Hepatocyte (in vitro differentiated cells): ENCODE results near the gene SMIM24. TPM values are rescaled to one million over a fixed set of nuclear protein-coding genes. Genes with fewer than 3 reads are reported as not detected.

Experiments
- DNase-seq: peaks from one replicate; pipeline ENCODE4 v3.0.0-alpha.2; 2016; ENCODE audit warnings: low spot score
- H2AFZ ChIP-seq: fragments of 200-600 bp; sonication (generic); 2 replicates; pipeline ENCODE4 v1.6.0; 2016; ENCODE audit warnings: antibody characterized with exemption, mild to moderate bottlenecking
- H3K27ac ChIP-seq: fragments of 200-600 bp; sonication (generic); 2 replicates; pipeline ENCODE4 v1.5.1; 2016; ENCODE audit warnings: mild to moderate bottlenecking
- H3K27me3 ChIP-seq: fragments of 200-600 bp; sonication (generic); 2 replicates; pipeline ENCODE4 v1.6.1; 2016
- H3K36me3 ChIP-seq: fragments of 200-600 bp; sonication (generic); replicated peaks from 2 replicates; pipeline ENCODE4 v1.5.1; 2016; ENCODE audit warnings: low read depth; ENCODE audit not compliant: insufficient read depth
- H3K4me1 ChIP-seq: fragments of 200-600 bp; sonication (generic); 2 replicates; pipeline ENCODE4 v1.5.1; 2016; ENCODE audit warnings: mild to moderate bottlenecking, moderate library complexity; ENCODE audit not compliant: insufficient read depth
- H3K4me2 ChIP-seq: fragments of 200-600 bp; sonication (generic); 2 replicates; pipeline ENCODE4 v1.6.0; 2016
- H3K4me3 ChIP-seq: fragments of 200-600 bp; sonication (generic); 2 replicates; pipeline ENCODE4 v1.5.1; 2016; ENCODE audit warnings: mild to moderate bottlenecking
- H3K79me2 ChIP-seq: fragments of 200-600 bp; sonication (generic); 2 replicates; pipeline ENCODE4 v1.6.0; 2017; ENCODE audit warnings: mild to moderate bottlenecking
- H3K9me2 ChIP-seq: fragments of 200-600 bp; sonication (generic); replicated peaks from 2 replicates; pipeline ENCODE4 v1.6.0; 2017; ENCODE audit warnings: mild to moderate bottlenecking; ENCODE audit not compliant: insufficient read depth
- H3K9me3 ChIP-seq: fragments of 200-600 bp; sonication (generic); 2 replicates; pipeline ENCODE4 v1.5.1; 2016; ENCODE audit warnings: low read depth, mild to moderate bottlenecking
- H4K20me1 ChIP-seq: fragments of 200-600 bp; sonication (generic); 2 replicates; pipeline ENCODE4 v1.6.0; 2016; ENCODE audit warnings: mild to moderate bottlenecking; ENCODE audit not compliant: insufficient read depth, poor library complexity, severe bottlenecking
- CTCF ChIP-seq: fragments of 200-600 bp; sonication (generic); IDR thresholded peaks from 2 replicates; pipeline ENCODE4 v1.5.1; 2016; ENCODE audit warnings: antibody characterized with exemption, mild to moderate bottlenecking; ENCODE audit not compliant: poor library complexity
- EZH2 ChIP-seq: fragments of 200-600 bp; sonication (generic); IDR thresholded peaks from 2 replicates; pipeline ENCODE4 v1.6.1; 2016; ENCODE audit warnings: antibody characterized with exemption, mild to moderate bottlenecking, borderline replicate concordance
- EZH2phosphoT487 ChIP-seq: fragments of 200-600 bp; sonication (generic); IDR thresholded peaks from one replicate; pipeline ENCODE4 v1.6.1; 2018; ENCODE audit warnings: antibody characterized with exemption, mild to moderate bottlenecking, low read depth, moderate library complexity; ENCODE audit not compliant: unreplicated experiment, severe bottlenecking
- WGBS: methylation state at CpG from one replicate; pipeline ENCODE4 v1.1.6; 2016; ENCODE audit warnings: low lambda C conversion rate; ENCODE audit errors: missing lambda C conversion rate; 5-methylcytosine and 5-hydroxymethylcytosine counted together
- polyA plus RNA-seq: library from polyadenylated mRNA; unstranded; fragments of >200 nt; fragmentation: Nextera tagmentation; extraction: Ambion mirVana; gene quantifications from 2 replicates; pipeline ENCODE4 v1.2.1, GENCODE V29; 2016
- total RNA-seq: library from RNA; depleted of rRNA; stranded (reverse); fragments of >200 nt; gene quantifications from 2 replicates; pipeline ENCODE4 v1.2.3, GENCODE V29; 2014

SMIM24 gene
- total and polyA plus RNA-seq, 2 experiments from 2014 or later: 81.2 to 151 TPM

- Histone ChIP-seq H3K9me2 (no peaks in the 10 kb centered on the region), H4K20me1 (no peaks in the 10 kb centered on the region), H3K4me1 (peaks cover 7% of the 10 kb centered on the region), H2AFZ (no peak overlapping the region), H3K4me3 (no peak overlapping the region), H3K27me3 (no peaks in the 10 kb centered on the region), H3K9me3 (no peaks in the 10 kb centered on the region), H3K79me2 (no peaks in the 10 kb centered on the region), H3K36me3 (no peaks in the 10 kb centered on the region), H3K27ac (no peak overlapping the region), H3K4me2 (no peak overlapping the region)
- no peak for TF ChIP-seq CTCF
- TF ChIP-seq EZH2: no peak
- TF ChIP-seq EZH2phosphoT487: no peak
- no peak for DNase-seq
- 94% methylated on average over 34 of the region's 38 CpGs for WGBS
Observed at GRCh38 chr19:3452171-3452941, 28.0 kb downstream of the SMIM24 start.

DNA sequence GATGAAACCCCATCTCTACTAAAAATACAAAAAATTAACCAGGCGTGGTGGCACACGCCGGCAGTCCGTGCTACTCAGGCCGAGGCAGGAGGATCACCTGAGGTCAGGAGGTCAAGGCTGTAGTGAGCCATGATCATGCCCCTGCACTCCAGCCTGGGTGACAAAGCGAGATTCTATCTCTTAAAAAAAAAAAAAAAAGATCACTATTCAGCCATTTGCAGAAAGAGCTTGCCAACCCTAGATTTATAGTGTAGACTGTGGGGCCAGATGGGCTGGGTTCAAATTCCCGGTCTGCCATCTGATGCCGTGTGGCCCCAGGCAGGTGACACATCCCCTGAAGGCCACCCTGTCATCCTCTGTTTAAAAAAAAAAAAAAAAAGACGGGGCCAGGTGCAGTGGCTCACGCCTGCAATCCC lies 28.9 kb downstream of the SMIM24 start:
- Histone ChIP-seq H3K27ac (peak overlapping the region; percentile 87), H3K4me2 (no peak overlapping the region), H3K36me3 (no peaks in the 10 kb centered on the region), H2AFZ (no peak overlapping the region), H4K20me1 (no peaks in the 10 kb centered on the region), H3K9me3 (no peaks in the 10 kb centered on the region), H3K27me3 (no peaks in the 10 kb centered on the region), H3K9me2 (no peaks in the 10 kb centered on the region), H3K79me2 (no peaks in the 10 kb centered on the region), H3K4me3 (no peak overlapping the region), H3K4me1 (peaks cover 4% of the 10 kb centered on the region)
- no peak for TF ChIP-seq CTCF
- no peak for TF ChIP-seq EZH2
- no peak for TF ChIP-seq EZH2phosphoT487
- no peak for DNase-seq
- WGBS: 84% methylated on average over 10 of the region's 10 CpGs

DNA sequence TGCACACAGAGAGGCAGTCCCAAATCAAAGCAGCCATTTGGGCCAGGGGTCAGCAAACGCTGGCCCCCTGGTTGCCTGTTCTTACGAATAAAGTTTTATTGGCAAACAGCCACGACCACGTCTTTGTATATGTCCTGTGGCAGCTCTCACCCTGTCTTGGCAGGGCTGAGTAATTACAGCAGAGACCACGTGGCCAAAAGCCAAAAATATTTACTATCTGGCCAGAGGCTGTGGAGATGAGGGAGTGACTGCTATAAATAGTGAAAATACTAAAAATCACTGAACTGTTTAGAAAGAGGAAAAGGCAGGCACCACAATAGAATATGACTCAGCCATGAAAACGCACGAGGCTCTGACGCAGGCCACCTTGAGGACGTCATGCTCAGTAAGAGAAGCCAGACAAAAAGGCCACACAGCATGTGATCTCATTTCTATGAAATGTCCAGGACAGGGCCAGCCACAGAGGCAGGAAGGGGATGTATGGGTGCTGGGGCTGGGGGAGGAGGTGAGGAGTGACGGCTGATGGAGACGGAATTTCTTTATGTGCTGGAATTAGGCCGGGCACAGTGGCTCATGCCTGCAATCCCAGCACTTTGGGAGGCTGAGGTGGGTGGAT lies 29.4 kb downstream of the SMIM24 start:
- H3K79me2 ChIP-seq: no peaks in the 10 kb centered on the region
- DNase-seq: peak; percentile 73
- no peaks in the 10 kb centered on the region for H3K27me3 ChIP-seq
- TF ChIP-seq CTCF (no peak), EZH2 (no peak), EZH2phosphoT487 (no peak)
- H3K27ac ChIP-seq: peak overlapping the region; percentile 87
- WGBS: 55% methylated on average over 12 of the region's 12 CpGs
- H3K4me1 ChIP-seq: peaks cover 4% of the 10 kb centered on the region
- H3K4me3 ChIP-seq: no peak overlapping the region
- H2AFZ ChIP-seq: no peak overlapping the region
- H3K9me3 ChIP-seq: no peaks in the 10 kb centered on the region
- no peak overlapping the region for H3K4me2 ChIP-seq
- H3K9me2 ChIP-seq: no peaks in the 10 kb centered on the region
- H4K20me1 ChIP-seq: no peaks in the 10 kb centered on the region
- H3K36me3 ChIP-seq: no peaks in the 10 kb centered on the region
